ENCODE results near the gene DNAH9. TPM values are rescaled to one million over a fixed set of nuclear protein-coding genes. Genes with fewer than 3 reads are reported as not detected.

Gene DNAH9
- total RNA-seq, 4 donors from 2014 or later = 0.13 to 0.19 TPM; not detected in 2

DNA sequence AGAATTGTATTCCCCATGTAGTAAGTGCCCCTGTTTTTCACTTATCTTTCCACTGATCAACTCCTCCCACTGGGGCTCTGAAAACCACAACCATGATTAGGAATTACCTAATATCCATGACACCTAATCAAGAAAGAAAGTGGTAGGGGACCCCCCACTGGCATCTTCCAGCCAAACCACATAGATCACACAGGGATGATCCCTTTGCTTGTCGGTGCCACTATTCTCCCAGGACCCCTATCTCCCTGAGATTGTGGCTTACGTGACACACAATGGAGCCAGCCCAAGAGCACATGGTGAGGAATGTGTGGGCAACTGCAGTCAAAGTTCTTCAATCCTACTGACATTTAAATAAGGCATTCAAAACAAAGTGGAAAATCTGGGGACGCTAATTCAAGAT is 17.6 kb upstream of the DNAH9 start:
- Histone ChIP-seq H3K4me1 (no peaks in the 10 kb centered on the region), H3K36me3 (no peaks in the 10 kb centered on the region)
- TF ChIP-seq POLR2A (IDR thresholded peaks at IDR 0.05) = no peak
- TF ChIP-seq, protein P1, sequence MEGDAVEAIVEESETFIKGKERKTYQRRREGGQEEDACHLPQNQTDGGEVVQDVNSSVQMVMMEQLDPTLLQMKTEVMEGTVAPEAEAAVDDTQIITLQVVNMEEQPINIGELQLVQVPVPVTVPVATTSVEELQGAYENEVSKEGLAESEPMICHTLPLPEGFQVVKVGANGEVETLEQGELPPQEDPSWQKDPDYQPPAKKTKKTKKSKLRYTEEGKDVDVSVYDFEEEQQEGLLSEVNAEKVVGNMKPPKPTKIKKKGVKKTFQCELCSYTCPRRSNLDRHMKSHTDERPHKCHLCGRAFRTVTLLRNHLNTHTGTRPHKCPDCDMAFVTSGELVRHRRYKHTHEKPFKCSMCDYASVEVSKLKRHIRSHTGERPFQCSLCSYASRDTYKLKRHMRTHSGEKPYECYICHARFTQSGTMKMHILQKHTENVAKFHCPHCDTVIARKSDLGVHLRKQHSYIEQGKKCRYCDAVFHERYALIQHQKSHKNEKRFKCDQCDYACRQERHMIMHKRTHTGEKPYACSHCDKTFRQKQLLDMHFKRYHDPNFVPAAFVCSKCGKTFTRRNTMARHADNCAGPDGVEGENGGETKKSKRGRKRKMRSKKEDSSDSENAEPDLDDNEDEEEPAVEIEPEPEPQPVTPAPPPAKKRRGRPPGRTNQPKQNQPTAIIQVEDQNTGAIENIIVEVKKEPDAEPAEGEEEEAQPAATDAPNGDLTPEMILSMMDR (IDR thresholded peaks at IDR 0.05) = no peak

DNA sequence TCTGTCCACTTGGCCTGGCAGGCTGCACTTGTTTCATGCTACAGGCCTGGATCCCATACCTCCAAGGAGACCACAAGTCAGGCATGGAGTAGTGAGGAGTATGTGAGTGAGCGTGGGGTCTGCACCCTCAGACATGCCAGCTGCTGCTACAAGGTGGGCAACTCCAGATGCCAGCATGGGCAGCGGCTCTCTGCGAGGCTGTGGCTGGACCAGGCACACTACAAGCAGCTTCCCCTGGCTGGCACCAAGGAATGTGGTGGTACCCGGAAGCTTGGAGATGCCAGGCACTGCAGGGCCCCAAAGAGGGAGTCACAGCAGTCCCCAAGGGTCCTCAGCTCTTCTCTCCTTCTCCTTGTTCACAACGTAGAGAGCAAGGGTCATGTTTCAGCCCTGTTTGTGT is 16.1 kb upstream of the DNAH9 start:
- H3K27me3 ChIP-seq = no peaks in the 10 kb centered on the region
- H3K27ac ChIP-seq = no peak overlapping the region
- no peak for DNase-seq
- no peak for TF ChIP-seq POLR2A (IDR thresholded peaks at IDR 0.05)
- H3K4me1 ChIP-seq = no peaks in the 10 kb centered on the region
- no peaks in the 10 kb centered on the region for H3K9me3 ChIP-seq
- no peaks in the 10 kb centered on the region for H3K36me3 ChIP-seq
- no peak overlapping the region for H3K4me3 ChIP-seq

More for the DNA sequence above, 17.6 kb upstream of the DNAH9 start:
- no peaks in the 10 kb centered on the region for H3K27me3 ChIP-seq
- H3K9me3 ChIP-seq = no peaks in the 10 kb centered on the region
- H3K4me3 ChIP-seq = no peak overlapping the region
- no peak for DNase-seq
- H3K27ac ChIP-seq = no peak overlapping the region

DNA sequence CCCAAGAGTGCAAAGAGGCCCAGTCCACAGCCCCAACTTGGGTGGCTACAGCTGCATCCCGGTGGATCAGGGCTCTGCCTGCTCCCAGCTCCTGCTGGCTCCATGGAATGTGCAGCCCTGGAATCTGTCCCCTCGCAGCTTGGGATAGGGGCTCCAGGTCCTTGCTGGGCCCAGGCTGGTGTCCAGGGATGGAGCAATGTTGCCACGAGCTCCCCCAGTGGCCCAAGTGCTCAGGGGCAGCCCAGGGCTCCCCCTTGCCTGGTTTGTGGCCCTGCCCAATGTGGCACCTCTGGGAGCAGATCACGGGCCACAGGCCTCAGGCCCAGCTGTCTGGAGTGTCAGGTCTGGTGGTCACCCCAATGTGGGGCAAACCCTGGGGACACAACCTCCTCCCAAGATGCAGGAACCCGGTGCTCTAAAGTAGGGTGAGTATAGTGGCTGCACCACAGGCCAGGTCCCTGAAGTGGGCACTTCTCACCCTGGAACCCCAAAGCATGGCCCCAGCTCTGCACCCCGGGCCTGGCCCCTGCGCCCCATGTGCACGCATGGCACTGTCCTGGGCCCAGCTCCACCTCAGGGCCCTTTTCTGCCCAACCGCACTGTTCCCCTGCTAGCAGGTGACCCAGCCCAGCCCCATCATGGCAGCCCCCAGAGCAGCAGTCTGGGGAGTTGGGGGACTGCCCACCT is 14.8 kb upstream of the DNAH9 start:
- no peaks in the 10 kb centered on the region for H3K9me3 ChIP-seq
- H3K36me3 ChIP-seq = no peaks in the 10 kb centered on the region
- H3K4me3 ChIP-seq = no peak overlapping the region
- TF ChIP-seq, protein P1 (IDR thresholded peaks at IDR 0.05) = no peak
- no peak for TF ChIP-seq POLR2A (IDR thresholded peaks at IDR 0.05)
- H3K27me3 ChIP-seq = no peaks in the 10 kb centered on the region
- H3K27ac ChIP-seq = no peak overlapping the region
- DNase-seq = no peak
- H3K4me1 ChIP-seq = no peaks in the 10 kb centered on the region

DNA sequence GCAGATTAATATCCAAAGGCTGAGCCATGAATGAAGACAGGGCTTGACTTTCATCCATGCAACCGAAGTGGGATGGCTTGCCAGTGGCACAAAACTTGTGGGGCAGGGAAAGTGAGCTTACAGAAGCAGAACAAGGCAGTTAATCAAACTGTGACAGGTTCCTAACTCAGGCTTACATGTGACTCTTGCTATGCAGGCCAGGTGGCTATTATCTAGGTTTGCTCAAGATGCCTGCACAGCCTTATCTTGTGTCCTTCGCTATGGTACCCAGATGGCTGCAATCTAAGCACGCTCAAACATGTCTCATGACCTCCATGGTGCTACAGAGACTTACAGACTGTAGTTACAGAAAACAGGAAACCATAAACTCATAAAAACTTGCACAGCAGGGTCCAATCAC is 8.6 kb upstream of the DNAH9 start:
- Histone ChIP-seq H3K27ac (no peak overlapping the region), H3K4me3 (no peak overlapping the region)

DNA sequence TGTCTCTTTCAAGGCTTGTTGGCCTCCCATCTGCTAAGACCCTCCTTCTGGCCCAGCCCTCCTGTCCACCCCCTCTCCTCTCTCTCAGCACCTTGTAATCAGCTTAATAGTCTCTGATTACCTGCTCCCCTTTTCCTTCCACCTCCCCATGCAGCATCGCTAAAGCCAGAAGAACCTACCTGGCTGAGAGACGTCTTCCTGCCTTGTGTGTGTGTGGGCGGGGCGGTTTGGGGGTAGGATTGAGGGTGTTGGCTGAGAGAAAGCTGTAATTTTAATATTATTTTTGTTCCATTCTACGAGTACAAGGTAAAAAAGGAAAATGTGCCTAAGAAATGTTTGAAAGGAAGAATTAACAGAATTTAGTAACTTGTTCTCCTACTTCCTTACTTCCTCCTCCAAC is 3.4 kb downstream of the DNAH9 start:
- Histone ChIP-seq H3K9me3 (no peaks in the 10 kb centered on the region), H3K27ac (no peak overlapping the region), H3K36me3 (no peaks in the 10 kb centered on the region), H3K4me3 (no peak overlapping the region), H3K27me3 (no peaks in the 10 kb centered on the region), H3K4me1 (peaks cover 0 to 11% (median 0%) of the 10 kb centered on the region in 4 donors)
- no peak for DNase-seq
- TF ChIP-seq, protein P1 (IDR thresholded peaks at IDR 0.05) = no peak
- no peak for TF ChIP-seq POLR2A (IDR thresholded peaks at IDR 0.05)

More for the DNA sequence above, 8.6 kb upstream of the DNAH9 start:
- Histone ChIP-seq H3K27me3 (no peaks in the 10 kb centered on the region), H3K36me3 (no peaks in the 10 kb centered on the region), H3K9me3 (no peaks in the 10 kb centered on the region), H3K4me1 (no peaks in the 10 kb centered on the region)
- TF ChIP-seq POLR2A (IDR thresholded peaks at IDR 0.05) = no peak
- TF ChIP-seq, protein P1 (IDR thresholded peaks at IDR 0.05) = no peak
- DNase-seq = no peak

DNA sequence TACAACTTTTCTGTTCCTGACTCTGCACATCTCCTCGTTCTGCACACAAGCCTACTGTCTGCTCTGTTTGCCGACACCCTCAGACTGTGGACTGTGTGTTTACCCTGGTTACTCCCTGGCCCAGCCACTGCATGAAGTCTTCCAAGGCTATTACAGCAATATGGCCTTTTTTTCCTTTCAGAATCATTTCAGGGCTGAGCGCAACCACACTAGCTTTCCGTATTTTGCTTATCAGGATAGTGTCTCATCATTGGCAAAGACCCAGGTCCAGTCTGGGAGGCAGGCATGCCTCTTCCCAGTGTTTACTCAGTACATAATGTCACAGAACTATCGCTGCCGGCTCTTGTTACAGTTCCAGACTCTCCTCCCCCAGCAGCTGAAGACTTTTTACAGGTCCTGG is 10.1 kb downstream of the DNAH9 start:
- Histone ChIP-seq H3K4me1 (peaks cover 0 to 6% (median 2%) of the 10 kb centered on the region in 4 donors), H3K27me3 (no peaks in the 10 kb centered on the region), H3K36me3 (no peaks in the 10 kb centered on the region), H3K27ac (peak overlapping the region in 1 of 4 donors; percentile 27), H3K4me3 (no peak overlapping the region), H3K9me3 (no peaks in the 10 kb centered on the region)
- TF ChIP-seq POLR2A (IDR thresholded peaks at IDR 0.05) = no peak
- TF ChIP-seq, protein P1 (IDR thresholded peaks at IDR 0.05) = no peak
- DNase-seq = peak; percentile 17 to 64 (median 51)

Data from Peyer's patch (tissue), 4 donors.